ENCODE results near the gene KIF21A. TPM values are rescaled to one million over a fixed set of nuclear protein-coding genes. Genes with fewer than 3 reads are reported as not detected.

KIF21A gene
- polyA plus RNA-seq, 1 donor from 2014 or later: 130 TPM

- Histone ChIP-seq H3K4me2 (ENCODE audit: low read length) (no peak overlapping the region), H4K20me1 (ENCODE audit: insufficient read depth) (no peaks in the 10 kb centered on the region), H3K9me2 (ENCODE audit: insufficient read depth, low read length) (no peaks in the 10 kb centered on the region), H3K36me3 (ENCODE audit: insufficient read depth, low read length) (no peaks in the 10 kb centered on the region), H3K9me3 (ENCODE audit: low read length) (no peaks in the 10 kb centered on the region), H3K9ac (ENCODE audit: low read length) (no peak overlapping the region), H2AFZ (ENCODE audit: low read depth, low read length) (no peak overlapping the region), H3F3A (ENCODE audit: insufficient read depth, low read length, poor library complexity, severe bottlenecking) (no peaks in the 10 kb centered on the region), H3K27ac (ENCODE audit: low read length) (no peak overlapping the region), H3K79me2 (replicated peaks; ENCODE audit: insufficient read depth, low read length) (peaks cover 3% of the 10 kb centered on the region), H3K4me3 (ENCODE audit: low read length) (no peak overlapping the region), H3K27me3 (ENCODE audit: insufficient read depth, low read depth, low read length) (no peaks in the 10 kb centered on the region)
- no peak for TF ChIP-seq POLR2AphosphoS5 (IDR thresholded peaks at IDR 0.05)
These were observed 73.2 kb downstream of the KIF21A start for GRCh38 chr12:39369756-39370155.

- H3F3A ChIP-seq (ENCODE audit: insufficient read depth, low read length, poor library complexity, severe bottlenecking): no peaks in the 10 kb centered on the region
- H3K36me3 ChIP-seq (ENCODE audit: insufficient read depth, low read length): no peaks in the 10 kb centered on the region
- H4K20me1 ChIP-seq (ENCODE audit: insufficient read depth): no peaks in the 10 kb centered on the region
- H3K27me3 ChIP-seq (ENCODE audit: insufficient read depth, low read depth, low read length): no peaks in the 10 kb centered on the region
- no peak overlapping the region for H3K4me2 ChIP-seq (ENCODE audit: low read length)
- no peak overlapping the region for H2AFZ ChIP-seq (ENCODE audit: low read depth, low read length)
- H3K9me2 ChIP-seq (ENCODE audit: insufficient read depth, low read length): no peaks in the 10 kb centered on the region
- TF ChIP-seq MXI1 (conservative IDR thresholded peaks at IDR 0.05; ENCODE audit: poor library complexity, severe bottlenecking): no peak
- TF ChIP-seq, protein P1, sequence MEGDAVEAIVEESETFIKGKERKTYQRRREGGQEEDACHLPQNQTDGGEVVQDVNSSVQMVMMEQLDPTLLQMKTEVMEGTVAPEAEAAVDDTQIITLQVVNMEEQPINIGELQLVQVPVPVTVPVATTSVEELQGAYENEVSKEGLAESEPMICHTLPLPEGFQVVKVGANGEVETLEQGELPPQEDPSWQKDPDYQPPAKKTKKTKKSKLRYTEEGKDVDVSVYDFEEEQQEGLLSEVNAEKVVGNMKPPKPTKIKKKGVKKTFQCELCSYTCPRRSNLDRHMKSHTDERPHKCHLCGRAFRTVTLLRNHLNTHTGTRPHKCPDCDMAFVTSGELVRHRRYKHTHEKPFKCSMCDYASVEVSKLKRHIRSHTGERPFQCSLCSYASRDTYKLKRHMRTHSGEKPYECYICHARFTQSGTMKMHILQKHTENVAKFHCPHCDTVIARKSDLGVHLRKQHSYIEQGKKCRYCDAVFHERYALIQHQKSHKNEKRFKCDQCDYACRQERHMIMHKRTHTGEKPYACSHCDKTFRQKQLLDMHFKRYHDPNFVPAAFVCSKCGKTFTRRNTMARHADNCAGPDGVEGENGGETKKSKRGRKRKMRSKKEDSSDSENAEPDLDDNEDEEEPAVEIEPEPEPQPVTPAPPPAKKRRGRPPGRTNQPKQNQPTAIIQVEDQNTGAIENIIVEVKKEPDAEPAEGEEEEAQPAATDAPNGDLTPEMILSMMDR (IDR thresholded peaks at IDR 0.05; ENCODE audit: poor library complexity, severe bottlenecking): no peak
- no peak for TF ChIP-seq REST (IDR thresholded peaks at IDR 0.05; ENCODE audit: borderline replicate concordance)
- no peak for TF ChIP-seq EZH2 (IDR thresholded peaks at IDR 0.05; ENCODE audit: borderline replicate concordance, insufficient read depth, low read length, poor library complexity, severe bottlenecking)
- no peak for TF ChIP-seq SMC3 (conservative IDR thresholded peaks at IDR 0.05; ENCODE audit: poor library complexity)
- TF ChIP-seq EP300 (conservative IDR thresholded peaks at IDR 0.05; ENCODE audit: poor library complexity, severe bottlenecking): no peak
- no peak for TF ChIP-seq POLR2AphosphoS5 (IDR thresholded peaks at IDR 0.05)
- TF ChIP-seq TAF1 (IDR thresholded peaks at IDR 0.05; ENCODE audit: low read depth): no peak
- TF ChIP-seq RAD21 (conservative IDR thresholded peaks at IDR 0.05): no peak
- no peaks in the 10 kb centered on the region for H3K9me3 ChIP-seq (ENCODE audit: low read length)
- H3K27ac ChIP-seq (ENCODE audit: low read length): no peak overlapping the region
- H3K79me2 ChIP-seq (replicated peaks; ENCODE audit: insufficient read depth, low read length): peaks cover 3% of the 10 kb centered on the region
- H3K4me3 ChIP-seq (ENCODE audit: low read length): no peak overlapping the region
- H3K9ac ChIP-seq (ENCODE audit: low read length): no peak overlapping the region
These were observed 74.0 kb downstream of the KIF21A start for GRCh38 chr12:39368891-39369290.

DNA sequence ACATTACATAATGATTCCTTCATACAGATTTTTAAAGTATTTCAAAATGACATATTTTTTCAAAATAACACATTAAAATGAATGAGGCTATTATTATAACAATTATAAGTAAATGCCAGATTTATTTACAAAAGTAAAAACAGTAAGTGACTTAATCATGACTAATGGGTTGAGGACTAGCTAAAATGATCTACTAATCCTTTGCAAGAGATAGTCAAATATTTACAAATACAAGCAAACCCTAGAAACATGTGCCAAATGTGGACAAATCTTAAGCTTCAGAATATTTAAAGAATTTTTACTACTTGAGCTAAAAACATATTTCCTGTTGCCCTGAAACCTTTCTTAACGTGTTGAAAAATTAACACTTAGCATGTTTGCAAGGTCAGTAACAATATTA lies 74.8 kb downstream of the KIF21A start:
- TF ChIP-seq RAD21 (conservative IDR thresholded peaks at IDR 0.05) (no peak), TAF1 (IDR thresholded peaks at IDR 0.05; ENCODE audit: low read depth) (no peak), POLR2AphosphoS5 (IDR thresholded peaks at IDR 0.05) (no peak)
- TF ChIP-seq, protein P1 (IDR thresholded peaks at IDR 0.05; ENCODE audit: poor library complexity, severe bottlenecking): no peak
- Histone ChIP-seq H3K36me3 (ENCODE audit: insufficient read depth, low read length) (peaks cover under 1% of the 10 kb centered on the region), H3K4me2 (ENCODE audit: low read length) (no peak overlapping the region), H3K27ac (ENCODE audit: low read length) (no peak overlapping the region), H3K27me3 (ENCODE audit: insufficient read depth, low read depth, low read length) (no peaks in the 10 kb centered on the region), H3K4me3 (ENCODE audit: low read length) (no peak overlapping the region), H3K9me3 (ENCODE audit: low read length) (no peaks in the 10 kb centered on the region), H3K79me2 (replicated peaks; ENCODE audit: insufficient read depth, low read length) (peaks cover 3% of the 10 kb centered on the region), H2AFZ (ENCODE audit: low read depth, low read length) (no peak overlapping the region), H3F3A (ENCODE audit: insufficient read depth, low read length, poor library complexity, severe bottlenecking) (no peaks in the 10 kb centered on the region), H4K20me1 (ENCODE audit: insufficient read depth) (no peaks in the 10 kb centered on the region), H3K9me2 (ENCODE audit: insufficient read depth, low read length) (no peaks in the 10 kb centered on the region), H3K9ac (ENCODE audit: low read length) (no peak overlapping the region)

Measured in neural cell (in vitro differentiated cells).